LNCaP clone FGC (cell line): Measurements from ENCODE around the gene RAD51B.
A peak's percentile ranks its signal among the peaks of the same experiment; 100 is the strongest.

Source experiments
- DNase-seq: peaks from one replicate; pipeline ENCODE4 v3.0.0-alpha.2; 2011; ENCODE audit warnings: low read depth
- H3K4me3 ChIP-seq: 2 replicates; pipeline ENCODE4 v1.5.1; 2011; ENCODE audit warnings: mild to moderate bottlenecking, low read depth, low read length, control low read depth
- CTCF ChIP-seq: IDR thresholded peaks from 2 replicates; pipeline ENCODE4 v1.5.1; 2012; ENCODE audit warnings: mild to moderate bottlenecking; ENCODE audit not compliant: control insufficient read depth, insufficient read depth; ENCODE audit errors: extremely low read depth

RAD51B gene

GRCh38 chr14:68139431-68140075, 320.0 kb downstream of the RAD51B start:
- DNase-seq, result no peak
- no peak overlapping the region for H3K4me3 ChIP-seq
- TF ChIP-seq CTCF, result no peak

GRCh38 chr14:68140076-68140741, 320.6 kb downstream of the RAD51B start:
- no peak for TF ChIP-seq CTCF
- no peak overlapping the region for H3K4me3 ChIP-seq
- peak; percentile 81 for DNase-seq

GRCh38 chr14:68140806-68141205, 321.2 kb downstream of the RAD51B start:
- DNase-seq, result no peak
- no peak for TF ChIP-seq CTCF
- no peak overlapping the region for H3K4me3 ChIP-seq

GRCh38 chr14:68141281-68142088, 321.9 kb downstream of the RAD51B start:
- no peak overlapping the region for H3K4me3 ChIP-seq
- no peak for TF ChIP-seq CTCF
- DNase-seq, result no peak

- no peak for DNase-seq
- no peak overlapping the region for H3K4me3 ChIP-seq
- TF ChIP-seq CTCF, result no peak
Measured at GRCh38 chr14:68143341-68143841, 323.8 kb downstream of the RAD51B start.

- no peak overlapping the region for H3K4me3 ChIP-seq
- TF ChIP-seq CTCF, result no peak
- DNase-seq, result no peak
Measured at GRCh38 chr14:68144051-68144681, 324.6 kb downstream of the RAD51B start.
